HTR-8/SVneo (cell line): ENCODE results near the gene IL19.
"Not testable (repeated sequence)": the region's sequence is repeated elsewhere in the genome, so short reads cannot be mapped to it uniquely, and the experiment has no call there.

Experiments
- DNase-seq: peaks from one replicate; pipeline ENCODE4 v3.0.0; 2011; ENCODE audit warnings: low spot score, mixed read lengths; ENCODE audit not compliant: insufficient read length
- FAIRE-seq: peaks from 2 replicates; lab custom pipeline; 2011; peaks lifted over from hg19 to GRCh38; lab: Jason Lieb, UNC

The IL19 gene

DNA sequence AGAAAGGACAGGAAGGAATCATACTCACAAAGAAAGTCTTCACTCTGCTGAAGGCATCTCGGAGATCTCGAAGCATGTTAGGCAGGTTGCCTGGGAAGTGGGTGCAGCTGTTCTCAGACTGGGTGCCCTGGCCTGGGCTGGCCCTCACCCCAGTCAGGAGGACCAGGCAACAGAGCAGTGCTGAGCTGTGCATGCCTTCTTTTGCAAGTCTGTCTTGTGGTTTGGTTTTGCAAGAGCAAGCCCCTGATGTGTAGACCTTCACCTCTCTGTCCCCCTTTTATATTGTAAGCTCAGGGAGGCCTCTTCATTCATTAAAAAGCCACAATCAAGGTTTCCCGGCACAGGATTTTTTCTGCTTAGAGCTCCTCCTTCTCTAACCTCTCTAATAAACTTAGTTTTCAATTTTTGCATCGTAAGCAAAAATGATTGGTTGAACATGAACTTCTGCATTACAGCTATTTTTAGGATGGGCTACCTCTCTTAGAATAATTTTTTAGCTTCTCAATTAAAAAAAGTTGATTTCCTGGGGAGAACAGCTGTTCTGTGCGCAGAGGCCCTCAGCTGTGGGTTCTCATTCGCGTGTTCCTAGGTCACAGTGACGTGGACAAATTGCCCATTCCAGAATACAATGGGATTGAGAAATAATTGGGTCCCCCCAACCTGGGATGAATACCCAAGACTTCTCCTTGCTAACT lies 1.8 kb downstream of the IL19 start, which contains the start of gene IL10:
Gene IL10 (minus strand): TSS at position 252 of the 695 bp plus-strand sequence. CDS start 59 bp downstream, at position 193.
- DNase-seq (no peak), FAIRE-seq (no peak)

- FAIRE-seq (no peak), DNase-seq (no peak)
These were observed 3.5 kb downstream of the IL19 start for GRCh38 chr1:206774093-206774492.

DNA sequence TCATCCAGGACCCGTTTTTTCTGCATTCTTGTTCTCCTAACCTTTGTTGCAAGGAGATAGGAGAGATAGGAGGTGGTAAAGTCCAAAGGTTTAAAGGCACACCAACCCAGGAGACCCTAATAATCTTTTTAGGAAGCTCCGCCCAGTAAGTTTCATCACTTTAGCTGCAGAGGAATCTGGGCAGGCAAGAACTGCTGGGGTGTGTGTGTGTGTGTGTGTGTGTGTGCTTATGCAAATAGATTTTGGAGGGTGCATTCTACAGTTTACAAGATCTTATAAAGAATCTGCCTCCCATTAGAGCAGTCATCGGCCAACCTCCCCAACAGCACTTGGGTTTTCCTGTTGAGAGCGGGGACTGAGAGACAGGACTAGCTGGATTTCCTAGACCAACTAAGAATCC lies 5.7 kb downstream of the IL19 start:
- FAIRE-seq (no peak), DNase-seq (no peak)

DNA sequence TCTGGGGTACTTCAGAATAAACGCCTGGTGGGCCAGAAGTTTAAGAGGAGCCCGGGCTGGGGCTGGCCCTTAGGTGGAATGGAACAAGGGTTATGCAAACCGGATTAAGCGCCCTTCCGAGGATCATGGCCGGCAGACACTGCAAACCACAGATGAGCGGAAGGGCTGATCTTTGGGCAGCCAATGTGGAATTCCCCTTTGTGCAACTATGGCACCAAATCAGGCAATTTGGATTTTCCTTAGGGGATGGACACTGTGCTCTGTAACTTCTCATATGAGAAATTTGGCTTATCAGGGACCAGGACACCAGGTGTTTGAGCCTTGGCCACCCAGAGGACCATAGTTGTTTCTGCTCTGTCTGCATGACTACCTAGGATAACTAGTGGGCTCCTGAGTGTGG lies 7.5 kb downstream of the IL19 start:
- FAIRE-seq = no peak
- DNase-seq = no peak

DNA sequence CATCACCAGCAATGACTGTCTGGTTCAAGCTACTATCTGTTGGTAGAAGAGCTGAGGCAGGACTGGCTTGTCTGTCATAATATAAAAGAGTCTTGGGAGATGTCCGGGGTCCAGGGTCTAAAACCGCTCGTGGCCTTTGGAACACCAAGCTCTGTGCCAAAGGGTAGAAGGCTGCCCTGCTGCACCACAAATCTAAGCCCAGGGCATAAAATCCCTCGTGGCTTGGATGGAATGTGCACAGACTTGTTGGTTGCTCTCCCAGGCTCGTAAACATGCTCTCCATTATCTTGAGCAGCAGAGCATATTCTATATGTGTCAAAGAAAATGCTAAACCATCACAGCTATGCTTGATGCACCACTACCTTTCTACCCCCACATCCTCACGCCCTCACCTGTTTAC lies 8.3 kb downstream of the IL19 start:
- not testable (repeated sequence) for FAIRE-seq, DNase-seq

DNA sequence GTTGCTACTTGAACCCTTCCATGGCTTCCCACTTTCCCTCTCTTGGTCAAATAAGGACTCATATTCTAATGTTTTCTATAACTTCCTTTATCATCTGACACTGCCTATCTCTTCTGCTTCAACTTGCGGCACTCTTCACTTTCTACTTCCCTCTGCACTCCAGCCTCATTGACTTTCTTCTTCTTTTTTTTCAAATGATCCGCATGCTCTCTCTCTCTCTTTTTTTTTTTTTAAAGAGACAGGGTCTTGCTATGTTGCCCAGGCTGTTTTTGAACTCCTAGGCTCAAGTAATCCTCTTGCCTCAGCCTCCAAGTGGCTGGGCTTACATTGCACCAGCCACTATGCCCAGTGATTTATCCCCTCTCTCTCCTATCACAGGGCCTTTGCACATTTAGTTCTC lies 9.1 kb downstream of the IL19 start:
- DNase-seq = no peak
- no peak for FAIRE-seq

- FAIRE-seq = no peak
- no peak for DNase-seq
These were observed 11.9 kb downstream of the IL19 start for GRCh38 chr1:206782448-206782847.

GRCh38 chr1:206783506-206783905 lies 12.9 kb downstream of the IL19 start:
- no peak for DNase-seq
- FAIRE-seq = no peak

- FAIRE-seq = no peak
These were observed 13.9 kb downstream of the IL19 start for GRCh38 chr1:206784471-206784903.

GRCh38 chr1:206785182-206785765 lies 14.7 kb downstream of the IL19 start:
- FAIRE-seq (no peak), DNase-seq (no peak)

More at GRCh38 chr1:206784471-206784903, 13.9 kb downstream of the IL19 start:
- no peak for DNase-seq

GRCh38 chr1:206786212-206786886 lies 15.8 kb downstream of the IL19 start:
- DNase-seq (no peak), FAIRE-seq (no peak)

GRCh38 chr1:206787891-206788290 lies 17.3 kb downstream of the IL19 start:
- FAIRE-seq = no peak
- no peak for DNase-seq

GRCh38 chr1:206788487-206789050 lies 18.0 kb downstream of the IL19 start:
- DNase-seq (no peak), FAIRE-seq (no peak)

DNA sequence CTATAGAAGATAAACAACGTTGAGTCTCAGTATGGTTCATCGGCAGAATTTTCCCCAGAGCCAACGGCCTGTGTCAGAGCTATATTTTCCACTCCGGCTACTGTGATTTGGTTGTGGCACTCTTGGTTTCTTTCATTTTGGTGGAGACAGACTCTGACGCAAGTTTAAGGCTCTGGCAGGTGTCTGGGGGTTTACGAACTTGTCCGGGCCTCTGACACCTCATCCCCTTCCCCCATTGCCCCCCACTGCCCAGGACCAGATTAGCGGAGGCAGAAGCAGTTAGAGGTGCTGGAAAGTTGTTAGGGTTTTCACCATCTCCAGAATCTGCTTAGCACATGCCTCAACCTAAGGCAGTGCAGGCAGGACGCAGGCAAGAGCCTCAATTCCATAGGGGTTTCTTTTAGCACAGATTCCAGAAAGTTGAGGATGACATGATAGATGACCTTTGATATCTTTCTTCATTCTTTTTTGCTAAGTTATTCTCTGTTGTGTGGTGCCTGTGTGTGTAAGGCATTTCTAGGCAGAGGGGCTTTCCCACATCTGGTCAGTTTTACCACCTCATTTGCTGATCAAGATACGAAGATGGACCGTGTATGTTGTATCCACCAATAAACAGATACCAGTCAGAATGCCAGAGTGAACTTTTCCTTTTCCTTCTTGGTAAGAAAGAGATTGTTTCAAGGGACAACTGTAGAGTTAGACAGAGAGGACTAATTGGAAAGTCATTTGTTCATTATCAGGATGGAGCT lies 20.1 kb downstream of the IL19 start:
- FAIRE-seq (no peak), DNase-seq (no peak)

- DNase-seq (no peak), FAIRE-seq (no peak)
These were observed 22.5 kb downstream of the IL19 start for GRCh38 chr1:206792939-206793607.

DNA sequence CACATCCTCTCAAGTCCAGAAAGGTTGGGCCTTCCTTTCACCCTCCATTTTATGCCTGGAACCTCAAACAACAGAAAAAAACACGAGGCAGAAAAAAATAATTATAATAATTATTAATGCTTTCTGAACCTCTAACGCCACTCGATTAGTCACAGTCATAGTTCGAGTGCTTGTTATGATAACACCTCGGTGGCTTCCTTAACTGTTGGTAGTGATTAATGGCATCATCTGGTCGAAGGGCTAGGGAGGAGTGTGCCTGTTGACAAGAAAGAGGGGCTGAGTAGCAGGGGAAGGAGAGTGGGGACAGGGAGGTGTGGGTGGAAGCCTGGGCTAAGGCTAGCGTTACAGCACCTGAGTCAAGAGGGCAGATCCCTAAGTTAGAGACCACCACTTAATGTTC lies 23.0 kb downstream of the IL19 start:
- DNase-seq (no peak), FAIRE-seq (no peak)

- no peak for DNase-seq
- FAIRE-seq = no peak
These were observed 23.8 kb downstream of the IL19 start for GRCh38 chr1:206794294-206794908.

DNA sequence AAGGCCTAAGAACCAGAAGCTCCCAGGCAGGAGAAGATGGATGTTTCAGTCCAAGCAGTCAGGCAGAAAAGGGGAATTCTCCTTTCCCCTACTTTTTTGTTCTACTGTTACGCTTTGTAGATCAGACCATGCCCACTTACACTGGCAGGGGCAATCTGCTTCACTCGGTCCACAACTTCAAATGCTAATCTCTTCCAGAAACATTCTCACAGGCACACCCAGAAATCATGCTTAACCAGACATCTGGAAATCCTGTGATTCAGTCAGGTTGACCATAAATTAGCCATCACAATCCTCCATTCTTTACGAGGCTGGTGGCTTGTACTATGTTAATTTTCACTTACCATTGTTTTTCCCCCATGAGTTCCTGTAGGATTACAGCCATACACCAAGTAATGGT lies 25.5 kb downstream of the IL19 start:
- no peak for FAIRE-seq
- DNase-seq = no peak

DNA sequence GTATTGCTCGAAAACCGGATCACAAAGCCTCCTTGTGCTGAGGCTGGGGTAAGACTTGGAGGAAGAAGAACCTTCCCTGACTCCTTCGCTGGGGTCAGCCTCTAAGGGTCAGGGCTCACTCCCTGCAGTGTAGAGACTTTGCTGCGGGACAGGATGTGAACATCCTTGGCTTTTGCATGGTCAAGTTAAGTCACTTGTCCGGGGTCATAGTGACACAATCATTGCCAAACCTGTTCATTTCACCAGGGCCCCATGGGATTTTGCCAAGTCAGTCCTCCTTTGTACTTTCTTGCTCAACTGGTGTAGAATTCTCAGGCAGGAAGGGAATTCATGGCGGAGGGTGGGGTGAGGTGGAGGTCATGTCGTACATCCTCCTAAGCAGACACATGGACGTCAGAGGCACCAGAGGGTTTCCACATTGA lies 26.4 kb downstream of the IL19 start:
- no peak for FAIRE-seq
- DNase-seq = no peak
